HG03280 (cell line): ENCODE data around the gene CMTR1.

Experiments
- ATAC-seq: cut with Tn5 transposase; IDR thresholded peaks from one replicate; pipeline ENCODE4 v1.9.1; 2021; ENCODE audit warnings: mild to moderate bottlenecking, moderate library complexity; ENCODE audit not compliant: unreplicated experiment

The CMTR1 gene

DNA sequence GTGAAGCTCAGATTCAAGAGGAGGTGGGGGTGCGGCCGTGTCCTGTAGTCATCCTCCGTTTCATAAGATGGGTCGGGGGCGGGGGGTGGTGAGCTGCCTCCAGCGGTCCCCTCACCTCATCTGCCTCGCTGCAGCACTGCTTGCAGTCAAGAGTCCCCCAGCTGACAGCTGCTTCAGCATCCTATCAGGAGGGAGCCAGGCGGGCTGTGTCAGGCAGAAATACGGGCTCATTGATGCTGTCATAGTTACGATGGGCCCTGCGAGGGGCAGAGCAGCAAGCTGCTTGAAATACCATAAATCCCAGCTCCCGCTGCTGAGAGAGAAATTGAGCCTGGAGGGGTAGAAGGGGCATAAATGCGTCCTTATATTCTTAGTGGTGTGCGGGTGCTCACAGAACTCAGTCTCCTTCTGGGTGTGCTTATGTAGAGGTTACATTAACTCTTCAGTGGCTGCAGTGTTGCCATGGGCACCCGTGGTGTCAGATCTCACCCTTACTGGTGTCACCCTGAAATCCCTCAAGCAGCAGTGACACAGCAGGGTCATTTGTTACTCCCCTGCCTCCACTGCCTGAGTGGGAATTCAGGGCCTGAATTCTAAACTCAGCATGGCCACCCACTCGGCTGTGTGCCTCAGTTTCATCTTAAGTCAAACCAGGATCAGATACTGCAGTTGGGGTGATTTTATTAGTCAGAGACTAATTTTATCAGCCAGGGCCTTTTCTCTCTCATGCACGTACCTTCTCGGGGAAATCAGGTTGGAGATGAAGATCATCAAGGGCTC is 44.8 kb downstream of the CMTR1 start:
- no peak for ATAC-seq

DNA sequence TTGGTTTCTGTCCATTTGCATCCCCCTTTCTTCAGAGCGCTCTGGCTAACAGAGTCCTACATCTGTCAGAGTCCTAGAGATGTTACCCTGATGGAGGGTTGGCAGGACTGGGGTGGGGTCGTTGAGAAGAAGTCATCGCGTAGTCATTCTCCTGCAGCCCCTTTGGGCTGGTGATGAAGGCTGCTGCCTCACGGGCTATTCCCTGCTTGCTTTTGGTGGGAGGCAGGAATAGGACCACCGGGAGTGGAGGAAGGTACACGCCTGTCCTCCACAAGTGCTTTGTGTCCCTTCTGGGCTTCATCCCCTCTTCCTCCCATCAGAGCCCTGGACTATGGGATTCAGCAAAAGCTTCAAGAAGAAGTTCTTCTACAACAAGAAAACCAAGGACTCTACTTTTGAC is 45.8 kb downstream of the CMTR1 start:
- no peak for ATAC-seq

DNA sequence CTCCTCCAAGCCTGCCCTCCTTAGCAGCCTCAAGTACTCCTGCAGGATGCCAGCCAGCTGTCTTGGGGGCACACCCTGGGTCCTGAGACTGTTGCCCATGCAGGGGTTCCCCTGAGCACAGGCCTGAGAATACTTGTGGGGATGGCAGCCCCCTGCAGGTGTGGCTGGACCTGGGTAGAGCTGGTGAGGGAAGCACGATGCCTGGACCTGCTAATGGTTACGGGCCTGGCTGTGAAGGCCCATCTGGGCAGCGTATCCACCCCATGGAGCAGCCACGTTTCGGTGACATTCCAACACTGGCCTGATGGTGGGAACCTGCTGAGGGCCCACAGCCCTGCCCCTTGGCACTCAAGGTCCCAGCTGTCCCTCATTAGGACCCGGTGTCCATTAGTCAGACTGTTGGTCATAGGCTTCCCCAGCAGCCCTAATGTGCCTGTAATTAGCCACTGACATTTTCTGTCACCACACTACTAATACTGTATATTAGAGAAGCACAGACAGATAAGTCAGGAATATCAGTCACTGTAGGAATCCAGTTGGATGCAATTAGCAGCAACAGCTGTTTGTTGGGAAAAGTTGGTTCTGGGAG is 46.3 kb downstream of the CMTR1 start:
- no peak for ATAC-seq

GRCh38 chr6:37480118-37480736 is 47.2 kb downstream of the CMTR1 start:
- ATAC-seq: no peak

DNA sequence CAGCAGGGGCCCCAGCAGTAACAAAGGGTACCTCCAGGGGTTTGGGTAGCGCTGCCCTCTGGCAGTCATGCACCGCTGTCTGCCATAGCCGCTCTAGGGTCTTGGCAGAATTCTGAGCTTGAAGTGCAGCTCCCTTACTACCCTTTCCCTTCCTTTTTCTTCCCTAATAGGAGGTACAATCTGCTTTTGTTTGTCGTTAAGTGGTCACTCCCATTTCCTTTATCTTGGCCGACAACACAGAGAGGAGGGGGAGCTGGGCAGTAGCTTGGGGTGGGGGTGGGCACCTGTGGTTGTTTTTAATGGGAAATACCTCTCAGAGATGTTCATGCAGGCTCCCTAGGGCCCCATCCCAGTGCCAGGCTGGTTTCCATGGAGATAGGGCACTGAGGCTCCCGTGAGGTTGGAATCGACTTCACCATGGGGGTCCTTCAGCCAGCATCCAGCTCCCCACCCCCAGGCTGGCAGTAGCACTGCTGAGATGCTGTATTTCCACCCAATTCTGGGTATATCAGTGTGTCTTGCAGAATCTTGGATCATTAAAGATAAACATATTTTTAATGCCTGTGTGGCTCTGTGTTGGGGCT is 48.0 kb downstream of the CMTR1 start:
- no peak for ATAC-seq

DNA sequence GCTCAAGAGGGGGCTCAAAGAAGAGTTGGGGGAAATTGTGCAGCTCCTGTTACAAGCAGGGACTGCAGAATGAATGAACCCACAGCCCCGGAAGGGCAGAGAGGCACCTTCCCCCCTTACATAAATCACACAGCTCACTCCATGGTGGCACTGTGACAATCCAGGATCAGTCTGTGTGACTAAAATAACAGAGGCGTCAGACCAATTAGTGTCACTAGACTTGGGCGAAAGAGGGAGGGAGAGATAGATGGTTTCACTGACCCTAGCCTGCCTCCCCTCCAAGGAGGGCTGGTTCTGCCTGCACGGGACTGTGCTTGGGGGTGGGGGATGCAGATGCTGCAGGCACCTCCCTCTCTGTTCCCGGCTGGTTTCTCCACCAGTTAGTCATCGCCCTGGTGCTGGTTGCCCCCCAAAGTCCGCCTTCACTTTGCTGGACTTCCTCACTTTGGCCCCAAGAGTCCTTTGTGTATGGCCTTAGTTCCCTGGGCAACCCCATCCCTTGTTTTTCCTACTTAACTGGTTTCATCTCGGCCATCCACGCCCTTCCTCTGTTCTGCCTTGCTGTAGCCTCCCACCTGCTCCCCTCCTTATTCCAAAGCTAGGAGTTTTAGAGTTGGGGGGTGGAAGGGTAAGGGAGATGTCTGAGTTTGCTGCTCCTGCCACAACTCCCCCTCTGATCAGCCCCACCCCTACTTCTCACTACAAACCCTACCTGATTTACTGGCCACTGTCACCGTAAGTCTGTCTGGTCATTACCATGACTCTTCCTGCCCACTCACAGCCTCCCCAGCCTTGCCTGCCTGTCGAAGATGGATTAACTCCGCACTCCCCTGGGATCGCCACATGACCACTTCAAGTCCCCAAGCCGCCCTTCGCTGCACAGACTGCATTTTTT is 48.9 kb downstream of the CMTR1 start:
- no peak for ATAC-seq

GRCh38 chr6:37482606-37483251 is 49.7 kb downstream of the CMTR1 start:
- ATAC-seq: no peak

DNA sequence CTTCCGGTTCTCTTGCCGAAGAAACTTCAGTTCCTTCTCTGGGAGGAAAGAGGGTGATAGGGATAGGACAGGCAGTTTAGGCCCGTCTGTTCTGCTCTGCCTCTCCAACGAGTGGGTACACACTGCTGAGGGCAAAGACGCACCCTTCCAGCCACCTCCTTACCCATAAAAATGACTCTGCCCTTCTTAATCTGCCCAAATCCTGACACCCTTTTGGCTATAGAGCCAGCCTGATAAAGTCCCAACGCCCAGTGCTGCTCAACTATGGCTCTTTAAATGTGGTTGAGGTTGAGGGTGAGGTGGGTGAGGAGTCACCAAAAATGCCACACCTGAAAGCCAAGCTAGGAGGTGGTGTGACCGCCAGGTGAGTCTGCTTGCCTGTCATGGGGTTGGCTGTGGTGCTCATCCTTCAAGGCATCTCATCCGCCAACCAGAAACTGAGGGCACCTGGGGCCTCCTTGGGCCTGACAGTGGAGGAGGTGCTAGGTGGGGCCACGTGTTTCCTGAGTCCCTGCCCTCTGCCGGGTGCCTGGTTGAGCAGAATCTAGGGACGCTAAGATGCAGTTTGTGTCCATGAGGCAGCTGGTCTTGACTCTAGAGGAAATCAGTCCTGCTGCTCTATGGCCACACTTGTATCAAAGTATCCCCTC is 50.4 kb downstream of the CMTR1 start:
- ATAC-seq: no peak

DNA sequence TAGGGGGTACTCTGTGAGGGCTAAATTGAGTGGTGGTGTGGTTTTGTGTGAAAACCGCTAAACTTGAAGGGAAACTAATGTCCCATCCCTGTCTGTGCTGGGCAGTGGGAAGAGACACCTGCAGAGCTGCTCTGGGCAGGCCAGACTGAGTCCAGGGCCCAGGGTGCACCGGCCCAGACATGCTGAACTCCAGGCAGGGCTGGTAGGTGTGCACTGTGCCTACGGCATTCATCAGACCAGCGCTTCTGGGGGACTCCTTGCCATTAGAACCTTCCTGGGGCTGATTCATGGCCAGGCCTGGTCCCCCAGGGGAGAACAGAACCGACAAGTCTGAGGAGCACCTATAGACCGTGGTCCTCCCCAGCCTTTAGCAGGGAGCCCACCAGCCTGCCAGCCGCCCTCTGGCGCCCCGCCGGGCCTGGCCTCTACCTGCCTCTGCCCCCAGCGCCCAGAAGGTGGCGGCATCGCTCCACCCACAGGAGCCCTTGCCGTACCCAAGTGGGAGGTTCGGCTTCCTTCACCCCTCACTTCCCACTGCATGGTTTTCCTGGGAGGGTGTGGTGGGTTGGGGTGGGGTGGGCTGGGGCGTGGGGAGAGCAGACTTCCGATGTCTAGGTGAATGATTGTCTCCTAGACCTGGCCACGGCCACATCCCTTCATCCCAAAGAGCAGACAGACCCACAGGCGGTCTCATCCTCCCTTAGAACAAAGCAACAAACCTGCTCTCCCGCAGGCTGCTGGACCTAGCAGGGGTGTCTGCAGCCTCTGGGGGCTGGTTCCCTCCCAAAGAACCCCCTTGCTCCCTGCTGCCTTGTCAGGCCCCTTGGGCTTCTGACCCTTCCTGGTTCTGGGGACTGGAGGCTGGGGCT is 51.1 kb downstream of the CMTR1 start:
- ATAC-seq: no peak

DNA sequence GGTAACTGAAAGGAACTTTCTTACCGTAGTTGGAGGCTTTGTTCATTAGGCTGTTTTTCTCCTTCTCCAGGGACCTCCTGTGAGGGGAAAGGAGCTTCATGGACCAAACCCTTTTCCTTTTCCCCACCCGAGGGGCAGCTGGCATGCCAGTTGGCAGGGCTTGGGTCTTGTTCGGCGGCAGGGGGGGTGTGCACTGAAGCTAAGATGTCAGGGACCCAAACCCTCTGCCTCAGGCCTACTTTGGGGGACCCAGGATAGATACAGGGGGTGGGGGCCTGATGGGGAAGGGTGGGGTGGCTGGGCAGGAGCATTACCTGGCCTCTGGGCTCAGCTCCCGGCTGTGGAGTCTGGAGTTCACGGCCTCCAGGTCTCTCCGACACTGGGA is 51.8 kb downstream of the CMTR1 start:
- ATAC-seq: no peak

- no peak for ATAC-seq
These were observed 52.3 kb downstream of the CMTR1 start for GRCh38 chr6:37485291-37485702.

- no peak for ATAC-seq
These were observed 53.3 kb downstream of the CMTR1 start for GRCh38 chr6:37486121-37486839.

DNA sequence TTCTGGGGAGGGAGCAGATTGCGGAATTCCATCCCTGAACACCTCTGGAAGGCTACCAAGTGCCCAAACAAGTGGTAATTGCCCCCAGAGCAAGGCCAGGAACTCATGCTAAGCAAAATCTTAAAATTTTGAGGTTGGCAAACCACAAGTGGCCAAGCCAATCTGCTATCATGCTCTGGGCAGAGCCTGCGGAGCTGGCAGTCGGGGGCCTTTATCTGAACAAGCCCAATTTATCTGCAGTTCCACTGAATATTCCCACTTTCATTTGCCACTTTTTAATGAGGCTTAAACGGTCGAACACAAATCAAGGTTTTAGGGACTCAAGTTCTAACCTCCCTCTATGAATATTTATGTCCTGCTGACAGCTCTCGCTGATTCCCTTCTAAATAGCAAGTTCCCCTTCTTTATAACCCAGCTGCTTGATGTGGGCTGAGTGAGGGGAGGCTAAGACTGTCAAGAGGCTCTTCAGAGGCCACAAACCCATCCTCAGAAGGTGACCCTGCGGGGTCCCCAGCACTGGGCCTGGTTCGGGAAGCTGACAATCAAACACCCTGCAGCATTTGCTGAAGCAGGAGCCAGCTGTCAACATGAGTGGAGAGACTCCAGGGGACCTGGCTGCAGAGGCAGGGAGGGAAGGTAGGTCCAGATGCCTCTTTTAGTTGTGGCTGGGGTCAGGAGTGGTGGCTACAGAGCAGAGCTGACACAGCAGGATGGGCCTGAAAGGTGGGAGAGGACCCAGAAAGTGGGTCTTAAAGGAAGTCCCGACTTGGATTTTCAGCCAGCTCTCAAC is 54.8 kb downstream of the CMTR1 start:
- no peak for ATAC-seq

- no peak for ATAC-seq
These were observed 55.5 kb downstream of the CMTR1 start for GRCh38 chr6:37488476-37488875.

- no peak for ATAC-seq
These were observed 56.8 kb downstream of the CMTR1 start for GRCh38 chr6:37489697-37490336.

- no peak for ATAC-seq
These were observed 57.6 kb downstream of the CMTR1 start for GRCh38 chr6:37490536-37491170.
